Activated naive CD8-positive, alpha-beta T cell (primary cell): ENCODE measurements around the gene DGCR2.
"Not testable (repeated sequence)": the region's sequence is repeated elsewhere in the genome, so short reads cannot be mapped to it uniquely, and the experiment has no call there.

Experiments used
- H3K27ac Mint-ChIP-seq: one replicate; pipeline ENCODE4 v1.8.0; 2021; ENCODE audit warnings: mixed read lengths
- H3K27me3 Mint-ChIP-seq: one replicate; pipeline ENCODE4 v1.8.0; 2021; ENCODE audit warnings: mixed read lengths
- H3K36me3 Mint-ChIP-seq: one replicate; pipeline ENCODE4 v1.8.0; 2021; ENCODE audit warnings: mixed read lengths
- H3K4me1 Mint-ChIP-seq: one replicate; pipeline ENCODE4 v1.8.0; 2021; ENCODE audit warnings: low read depth, mixed read lengths
- H3K4me3 Mint-ChIP-seq: one replicate; pipeline ENCODE4 v1.8.0; 2021; ENCODE audit warnings: mild to moderate bottlenecking, mixed read lengths
- H3K9me3 Mint-ChIP-seq: one replicate; pipeline ENCODE4 v1.8.0; 2021; ENCODE audit warnings: low read depth, mixed read lengths

The DGCR2 gene, protein sequence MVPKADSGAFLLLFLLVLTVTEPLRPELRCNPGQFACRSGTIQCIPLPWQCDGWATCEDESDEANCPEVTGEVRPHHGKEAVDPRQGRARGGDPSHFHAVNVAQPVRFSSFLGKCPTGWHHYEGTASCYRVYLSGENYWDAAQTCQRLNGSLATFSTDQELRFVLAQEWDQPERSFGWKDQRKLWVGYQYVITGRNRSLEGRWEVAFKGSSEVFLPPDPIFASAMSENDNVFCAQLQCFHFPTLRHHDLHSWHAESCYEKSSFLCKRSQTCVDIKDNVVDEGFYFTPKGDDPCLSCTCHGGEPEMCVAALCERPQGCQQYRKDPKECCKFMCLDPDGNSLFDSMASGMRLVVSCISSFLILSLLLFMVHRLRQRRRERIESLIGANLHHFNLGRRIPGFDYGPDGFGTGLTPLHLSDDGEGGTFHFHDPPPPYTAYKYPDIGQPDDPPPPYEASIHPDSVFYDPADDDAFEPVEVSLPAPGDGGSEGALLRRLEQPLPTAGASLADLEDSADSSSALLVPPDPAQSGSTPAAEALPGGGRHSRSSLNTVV

DNA sequence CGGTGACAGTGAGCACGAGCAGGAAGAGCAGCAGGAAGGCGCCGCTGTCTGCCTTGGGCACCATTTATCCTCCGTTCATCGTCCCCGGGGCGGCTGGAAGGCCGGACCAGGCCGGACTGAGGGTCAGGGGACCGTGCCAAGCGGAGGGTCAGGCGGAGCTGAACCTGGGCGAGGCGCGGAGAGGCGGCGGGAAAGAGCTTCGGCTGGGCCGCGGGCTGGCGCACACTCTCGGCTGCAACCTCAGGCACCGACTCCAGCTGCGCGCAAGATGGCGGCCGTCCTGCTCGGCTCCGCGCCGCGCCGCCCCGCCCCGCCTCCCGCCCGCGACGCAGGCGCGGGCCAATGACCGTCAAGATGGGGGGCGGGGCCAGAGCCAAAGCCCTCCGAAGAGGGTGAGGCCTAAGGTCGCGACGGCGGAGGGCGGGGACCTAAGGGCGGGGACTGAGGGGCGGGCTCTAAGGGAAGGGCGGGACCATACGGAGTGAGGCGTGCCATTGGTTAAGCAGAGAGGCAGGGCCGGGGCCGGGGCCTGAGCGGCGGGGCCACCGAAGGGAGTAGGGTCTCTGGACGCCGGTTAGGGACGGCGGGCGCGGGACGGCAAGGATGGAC lies at the start of gene DGCR2:
Gene DGCR2, minus strand, starts transcription at position 270 of the 609 bp plus-strand sequence. Its CDS starts 206 bp downstream, at position 64.
- Mint-ChIP-seq H3K36me3 (no peaks in the 10 kb centered on the region), H3K9me3 (no peaks in the 10 kb centered on the region), H3K27me3 (no peaks in the 10 kb centered on the region), H3K27ac (peak within 1 kb of the TSS; percentile 58), H3K4me1 (peaks cover 51% of the 10 kb centered on the region), H3K4me3 (peak within 1 kb of the TSS; percentile 90)

DNA sequence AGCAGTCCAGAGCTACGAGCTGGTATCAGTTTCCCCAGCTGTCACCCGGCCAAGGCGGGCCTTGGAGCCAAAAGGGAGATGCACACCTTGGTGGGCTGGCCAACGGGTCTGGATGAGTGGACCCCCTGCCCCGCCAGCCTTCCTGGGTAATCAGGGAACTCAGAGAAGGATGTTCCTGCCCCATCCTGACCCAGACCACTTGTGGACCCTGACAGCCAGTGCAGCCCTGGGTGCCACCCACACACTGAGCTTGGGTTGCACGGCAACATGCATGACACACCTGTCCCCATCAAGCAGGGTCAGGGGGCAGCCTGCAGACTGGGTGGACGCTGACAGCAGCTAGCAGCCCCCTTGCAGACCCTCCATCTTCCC lies 47.7 kb upstream of the DGCR2 start:
- peaks cover 29% of the 10 kb centered on the region for H3K4me1 Mint-ChIP-seq
- H3K9me3 Mint-ChIP-seq: no peaks in the 10 kb centered on the region
- H3K36me3 Mint-ChIP-seq: peaks cover 3% of the 10 kb centered on the region
- peaks cover 17% of the 10 kb centered on the region for H3K27me3 Mint-ChIP-seq
- H3K27ac Mint-ChIP-seq: no peak overlapping the region
- H3K4me3 Mint-ChIP-seq: peak overlapping the region; percentile 98

DNA sequence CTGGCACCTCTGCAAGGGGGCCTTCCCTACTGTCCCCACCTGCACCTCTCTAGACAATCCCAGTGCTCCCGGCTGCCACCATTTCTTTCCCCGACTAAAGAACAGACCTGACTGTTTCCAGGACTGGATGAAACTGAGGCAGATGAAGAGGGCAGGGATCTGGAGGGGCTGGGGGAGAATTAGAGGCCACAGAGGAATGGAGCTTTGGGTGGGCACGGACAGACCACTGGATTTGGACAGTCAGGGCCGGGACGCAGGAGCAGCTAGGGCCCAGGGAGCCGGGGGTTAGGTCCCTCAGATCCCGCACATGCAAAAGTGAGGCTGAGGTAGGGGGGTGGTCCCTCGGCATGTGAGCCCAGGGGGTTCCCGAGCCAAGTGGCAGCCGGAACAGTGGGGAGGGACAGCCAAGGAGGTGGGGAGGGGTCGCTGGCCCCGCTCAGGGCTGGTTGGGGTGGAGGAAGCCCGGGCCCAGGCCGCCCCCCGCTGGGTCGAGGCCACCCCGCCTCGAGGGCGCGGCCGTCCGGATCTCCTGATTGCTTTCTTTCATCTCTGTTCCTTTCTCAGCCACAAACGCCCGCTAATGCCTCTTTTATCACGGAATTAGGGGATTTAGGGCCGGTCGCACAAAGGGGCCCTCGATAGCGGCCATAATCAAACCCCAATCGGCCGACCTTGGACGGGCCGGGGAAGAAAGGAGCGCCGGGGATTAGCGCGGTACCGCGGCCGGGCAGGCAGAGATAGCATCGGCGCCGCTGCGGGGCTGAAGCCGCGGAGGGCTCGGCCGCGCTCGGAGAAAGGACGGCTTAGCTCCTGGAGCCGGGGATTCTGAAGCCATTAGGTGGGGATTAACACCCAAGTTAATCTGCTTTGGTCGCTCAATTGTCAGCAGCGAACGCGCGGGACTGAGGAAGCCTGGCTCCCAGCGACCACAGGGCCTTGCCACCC lies 47.1 kb upstream of the DGCR2 start:
- peaks cover 27% of the 10 kb centered on the region for H3K4me1 Mint-ChIP-seq
- H3K4me3 Mint-ChIP-seq: peak overlapping the region; percentile 74
- H3K27ac Mint-ChIP-seq: peak overlapping the region; percentile 10
- H3K36me3 Mint-ChIP-seq: peaks cover 3% of the 10 kb centered on the region
- no peaks in the 10 kb centered on the region for H3K9me3 Mint-ChIP-seq
- H3K27me3 Mint-ChIP-seq: peaks cover 17% of the 10 kb centered on the region

DNA sequence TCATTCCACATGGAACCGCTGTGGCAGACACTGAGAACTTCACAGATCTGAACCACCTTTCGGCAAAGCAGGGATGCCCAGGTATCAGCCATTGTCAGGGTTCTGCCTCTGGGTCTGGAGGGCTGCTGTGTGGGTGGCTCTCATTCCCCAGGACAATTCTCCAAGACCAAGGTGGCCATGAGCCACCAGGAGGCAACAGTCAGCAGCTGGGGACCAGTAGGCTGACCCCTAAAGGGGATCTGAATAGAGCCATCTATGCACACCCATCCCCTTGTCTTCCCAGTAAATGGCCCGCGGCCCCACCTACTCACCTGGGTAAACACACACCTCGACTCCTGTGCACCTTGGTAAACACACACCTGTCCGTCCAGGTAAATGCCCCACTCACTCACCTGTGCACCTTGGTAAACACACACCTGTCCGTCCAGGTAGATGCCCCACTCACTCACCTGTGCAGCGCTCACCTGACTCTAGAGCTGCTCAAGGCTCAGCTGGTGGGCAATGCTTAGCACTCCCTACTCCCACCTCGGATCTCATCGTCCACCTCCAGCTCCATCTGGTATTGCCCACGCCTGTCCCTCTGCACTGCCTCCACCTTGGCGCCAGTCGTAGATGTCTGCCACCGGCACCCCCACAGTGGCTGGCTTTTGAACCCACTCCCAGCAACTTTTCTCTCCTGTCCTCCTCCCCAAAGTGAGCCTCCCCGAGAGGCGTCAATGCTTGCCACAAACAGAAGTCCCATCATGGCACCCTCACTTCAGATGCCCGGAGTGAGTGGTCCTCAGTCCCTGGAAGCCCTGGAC lies 46.1 kb upstream of the DGCR2 start:
- peaks cover 23% of the 10 kb centered on the region for H3K4me1 Mint-ChIP-seq
- peaks cover 17% of the 10 kb centered on the region for H3K27me3 Mint-ChIP-seq
- no peak overlapping the region for H3K27ac Mint-ChIP-seq
- no peaks in the 10 kb centered on the region for H3K9me3 Mint-ChIP-seq
- H3K4me3 Mint-ChIP-seq: no peak overlapping the region
- peaks cover 3% of the 10 kb centered on the region for H3K36me3 Mint-ChIP-seq

DNA sequence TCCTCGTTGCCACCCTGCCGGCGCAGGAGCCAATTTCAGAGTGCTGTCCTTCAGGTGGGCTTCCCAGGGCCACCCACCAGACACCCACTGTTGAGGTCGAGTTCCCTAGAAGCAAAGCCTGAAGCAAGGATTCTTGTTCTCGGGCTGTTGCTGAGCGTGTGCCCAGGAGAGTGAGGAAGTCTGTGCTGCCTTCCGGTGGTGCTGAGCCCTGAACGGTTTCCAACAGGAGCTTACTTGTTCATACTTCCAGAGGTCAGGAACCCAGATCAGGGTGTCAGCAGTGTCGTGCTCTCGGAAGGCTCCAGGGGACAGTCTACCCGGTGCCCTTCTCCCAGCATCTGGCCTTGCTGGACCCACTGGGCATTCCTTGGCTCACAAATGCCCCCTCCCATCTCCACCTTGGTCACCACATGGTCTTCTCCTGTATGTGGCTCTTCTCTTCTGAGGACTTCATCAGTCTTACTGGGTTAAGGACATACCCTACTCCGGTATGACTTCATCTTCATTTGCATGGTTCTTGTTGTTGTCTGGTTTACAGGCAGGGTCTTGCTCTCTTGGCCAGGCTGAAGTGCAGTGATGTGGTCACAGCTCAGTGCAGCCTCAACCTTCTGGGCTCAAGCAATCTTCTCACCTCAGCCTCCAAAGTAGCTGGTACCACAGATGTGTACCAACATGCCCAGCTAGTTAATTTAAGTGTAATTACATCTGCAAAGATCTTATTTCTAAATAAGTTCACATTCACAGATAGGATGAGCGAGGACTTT lies 45.1 kb upstream of the DGCR2 start:
- H3K9me3 Mint-ChIP-seq: no peaks in the 10 kb centered on the region
- H3K27me3 Mint-ChIP-seq: peaks cover 17% of the 10 kb centered on the region
- no peak overlapping the region for H3K4me3 Mint-ChIP-seq
- H3K27ac Mint-ChIP-seq: no peak overlapping the region
- H3K4me1 Mint-ChIP-seq: peaks cover 14% of the 10 kb centered on the region
- no peaks in the 10 kb centered on the region for H3K36me3 Mint-ChIP-seq

DNA sequence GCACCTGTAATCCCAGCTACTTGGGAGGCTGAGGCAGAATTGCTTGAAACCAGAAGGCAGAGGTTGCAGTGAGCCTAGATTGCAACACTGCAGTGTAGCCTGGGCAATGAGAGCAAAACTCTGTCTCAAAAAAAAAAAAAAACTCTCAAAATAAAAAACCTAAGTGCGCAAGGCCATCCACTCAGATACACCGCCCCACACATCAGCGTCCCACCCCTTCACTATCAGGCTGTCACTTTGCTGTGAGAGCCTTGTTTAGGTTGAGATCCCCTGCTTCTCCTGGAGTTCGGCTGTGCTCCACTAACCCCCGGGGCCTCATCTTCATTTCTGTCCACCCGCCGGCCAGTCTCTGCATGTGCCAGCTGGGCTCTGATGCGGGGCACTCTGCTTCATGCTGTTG lies 44.2 kb upstream of the DGCR2 start:
- Mint-ChIP-seq H3K36me3 (no peaks in the 10 kb centered on the region), H3K4me3 (no peak overlapping the region), H3K9me3 (no peaks in the 10 kb centered on the region), H3K27ac (no peak overlapping the region), H3K27me3 (peaks cover 17% of the 10 kb centered on the region), H3K4me1 (peaks cover 12% of the 10 kb centered on the region)

DNA sequence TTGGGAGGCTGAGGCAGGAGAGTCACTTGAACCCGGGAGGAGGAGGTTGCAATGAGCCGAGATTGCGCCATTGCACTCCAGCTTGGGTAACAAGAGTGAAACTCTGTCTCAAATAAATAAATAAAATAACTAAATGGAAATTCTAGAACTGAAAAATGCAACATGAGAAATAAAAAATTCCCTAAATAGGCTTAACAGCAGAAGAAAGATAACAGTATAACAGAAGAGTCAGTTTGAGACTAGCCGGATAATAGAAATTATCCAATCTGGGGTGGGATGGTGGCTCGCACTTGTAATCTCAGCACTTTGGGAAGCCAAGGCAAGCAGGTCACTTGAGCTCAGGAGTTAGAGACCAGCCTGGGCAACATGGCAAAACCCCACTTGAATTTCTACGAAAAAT lies 42.2 kb upstream of the DGCR2 start:
- Mint-ChIP-seq H3K27ac (no peak overlapping the region), H3K4me3 (no peak overlapping the region), H3K4me1 (peaks cover 4% of the 10 kb centered on the region), H3K27me3 (peaks cover 14% of the 10 kb centered on the region), H3K9me3 (no peaks in the 10 kb centered on the region), H3K36me3 (no peaks in the 10 kb centered on the region)

DNA sequence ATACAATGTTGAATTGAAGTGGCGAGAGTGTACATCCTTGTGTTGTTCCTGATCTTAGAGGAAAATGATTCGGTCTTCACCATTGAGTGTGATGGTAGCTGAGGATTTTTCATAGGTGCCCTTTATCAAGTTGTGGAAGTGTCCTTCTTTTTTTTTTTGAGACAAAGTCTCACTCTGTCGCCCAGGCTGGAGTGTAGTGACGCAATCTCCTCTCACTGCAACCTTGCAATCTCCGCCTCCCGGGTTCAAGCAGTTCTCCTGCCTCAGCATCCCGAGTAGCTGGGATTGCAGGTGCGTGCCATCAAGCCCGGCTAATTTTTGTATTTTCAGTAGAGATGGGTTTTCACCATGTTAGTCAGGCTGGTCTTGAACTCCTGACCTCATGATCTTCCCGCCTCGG lies 36.4 kb upstream of the DGCR2 start:
- not testable (repeated sequence) for H3K9me3 Mint-ChIP-seq, H3K36me3 Mint-ChIP-seq, H3K4me1 Mint-ChIP-seq, H3K27me3 Mint-ChIP-seq, H3K4me3 Mint-ChIP-seq, H3K27ac Mint-ChIP-seq

DNA sequence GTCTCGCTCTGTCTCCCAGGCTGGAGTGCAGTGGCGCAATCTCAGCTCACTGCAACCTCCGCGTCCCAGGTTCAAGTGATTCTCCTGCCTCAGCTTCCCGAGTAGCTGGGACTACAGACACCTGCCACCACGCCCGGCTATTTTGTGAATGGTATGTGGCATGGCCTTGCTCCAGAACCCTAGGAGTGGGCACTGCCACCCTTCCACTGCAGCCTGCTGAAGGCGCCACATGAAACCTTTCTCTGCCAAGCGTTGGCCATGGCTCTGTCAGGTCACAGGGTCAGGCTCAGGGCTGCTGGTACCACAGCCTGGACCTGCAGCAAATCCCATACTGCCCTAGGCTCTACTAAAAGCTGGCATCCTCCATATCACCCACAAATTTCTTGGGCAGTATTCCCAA lies 33.9 kb upstream of the DGCR2 start:
- H3K36me3 Mint-ChIP-seq, H3K9me3 Mint-ChIP-seq, H3K4me1 Mint-ChIP-seq, H3K4me3 Mint-ChIP-seq, H3K27ac Mint-ChIP-seq: not testable (repeated sequence)
- H3K27me3 Mint-ChIP-seq: peaks cover 17% of the 10 kb centered on the region

DNA sequence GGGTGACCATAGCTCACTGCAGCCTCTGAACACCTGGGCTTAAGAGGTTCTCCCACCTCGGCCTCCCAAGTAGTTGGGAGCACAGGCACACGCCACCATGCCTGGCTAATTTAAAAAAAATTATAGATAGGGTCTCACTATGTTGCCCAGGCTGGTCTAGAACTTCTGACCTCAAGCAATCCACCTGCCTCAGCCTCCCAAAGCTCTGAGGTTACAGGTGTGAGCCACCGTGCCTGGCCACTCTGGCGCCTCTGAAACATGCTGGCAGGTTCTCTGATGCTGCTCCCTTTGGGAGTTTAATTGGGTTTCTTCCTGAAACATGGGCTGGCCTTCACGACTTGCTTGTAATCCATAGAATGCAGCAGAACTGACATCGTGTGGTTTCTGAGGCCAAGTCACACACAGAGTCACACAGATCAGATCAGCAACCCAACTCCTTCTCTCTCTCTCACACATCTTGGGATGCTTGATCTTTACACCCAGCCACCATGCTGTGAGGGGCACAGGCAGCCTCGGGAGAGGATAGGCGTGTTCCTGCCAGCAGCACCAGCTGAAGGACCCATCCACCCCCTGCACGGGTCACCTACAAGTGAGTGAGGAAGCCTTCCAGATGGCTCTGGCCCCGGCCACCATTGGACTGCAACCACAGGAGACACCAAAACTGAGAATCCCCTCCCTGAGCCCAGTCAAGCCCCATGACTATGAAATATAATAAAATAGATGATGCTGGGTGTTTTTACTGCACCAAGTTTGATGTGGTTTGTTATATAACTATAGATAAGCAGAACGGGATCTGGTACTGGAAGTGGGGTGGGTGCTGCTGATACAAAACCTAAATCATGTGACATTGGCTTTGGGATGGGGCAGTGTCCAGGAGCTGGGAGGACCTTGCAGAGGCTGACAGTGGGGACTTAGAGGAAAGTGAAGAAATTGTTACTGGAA lies 31.0 kb upstream of the DGCR2 start:
- no peaks in the 10 kb centered on the region for H3K36me3 Mint-ChIP-seq
- no peak overlapping the region for H3K4me3 Mint-ChIP-seq
- no peak overlapping the region for H3K27ac Mint-ChIP-seq
- H3K4me1 Mint-ChIP-seq: peaks cover 10% of the 10 kb centered on the region
- no peaks in the 10 kb centered on the region for H3K9me3 Mint-ChIP-seq
- H3K27me3 Mint-ChIP-seq: peaks cover 20% of the 10 kb centered on the region

DNA sequence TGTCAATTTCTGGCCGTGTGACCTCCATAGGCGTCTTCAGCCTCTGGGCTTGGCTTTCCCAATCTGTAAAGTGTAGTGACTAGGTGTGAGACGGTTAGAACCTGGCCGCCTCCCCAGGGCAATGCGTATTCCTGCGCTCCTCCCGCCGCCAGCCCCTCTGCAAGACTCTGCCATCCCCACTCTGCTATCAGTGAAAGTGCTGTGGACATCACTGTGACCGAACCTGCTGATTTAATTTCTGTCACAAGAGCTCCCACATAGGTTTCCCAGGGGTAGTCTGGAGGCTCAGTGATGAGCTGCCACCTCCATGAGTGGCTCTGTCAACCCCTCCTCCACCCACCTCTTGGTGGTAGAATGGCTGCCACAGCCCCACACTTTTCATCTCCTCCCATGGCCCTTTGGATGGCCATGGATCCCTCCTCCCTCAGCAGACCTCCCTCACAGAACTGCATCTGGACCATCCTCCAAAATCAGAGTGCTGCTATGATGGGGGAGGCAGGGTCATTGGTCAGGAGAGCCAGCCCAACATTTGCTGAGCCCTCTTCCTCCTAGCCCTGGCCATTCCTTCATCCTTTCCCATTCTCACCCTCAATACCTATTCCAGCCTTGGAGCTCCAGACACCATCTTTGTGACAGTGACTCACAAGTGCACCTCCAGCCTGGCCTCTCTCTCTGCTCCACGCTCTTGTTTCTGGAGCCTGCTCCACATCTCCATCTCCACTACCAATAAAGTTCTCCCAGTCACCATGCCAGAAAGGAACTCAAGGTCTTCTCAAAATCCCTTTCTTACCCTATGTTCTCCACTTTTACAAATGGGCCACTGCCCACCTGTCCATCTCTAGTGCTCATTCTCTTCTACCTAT lies 29.3 kb upstream of the DGCR2 start:
- Mint-ChIP-seq H3K4me3 (peak overlapping the region; percentile 75), H3K9me3 (no peaks in the 10 kb centered on the region), H3K36me3 (no peaks in the 10 kb centered on the region), H3K4me1 (peaks cover 10% of the 10 kb centered on the region), H3K27ac (no peak overlapping the region), H3K27me3 (peaks cover 20% of the 10 kb centered on the region)
